Hepatocyte (in vitro differentiated cells): ENCODE measurements around the gene KLF2. TPM values are rescaled to one million over a fixed set of nuclear protein-coding genes. Genes with fewer than 3 reads are reported as not detected.

ENCODE experiments used
- DNase-seq: peaks from one replicate; pipeline ENCODE4 v3.0.0-alpha.2; 2016; ENCODE audit warnings: low spot score
- H2AFZ ChIP-seq: fragments of 200-600 bp; sonication (generic); 2 replicates; pipeline ENCODE4 v1.6.0; 2016; ENCODE audit warnings: antibody characterized with exemption, mild to moderate bottlenecking
- H3K27ac ChIP-seq: fragments of 200-600 bp; sonication (generic); 2 replicates; pipeline ENCODE4 v1.5.1; 2016; ENCODE audit warnings: mild to moderate bottlenecking
- H3K27me3 ChIP-seq: fragments of 200-600 bp; sonication (generic); 2 replicates; pipeline ENCODE4 v1.6.1; 2016
- H3K36me3 ChIP-seq: fragments of 200-600 bp; sonication (generic); replicated peaks from 2 replicates; pipeline ENCODE4 v1.5.1; 2016; ENCODE audit warnings: low read depth; ENCODE audit not compliant: insufficient read depth
- H3K4me1 ChIP-seq: fragments of 200-600 bp; sonication (generic); 2 replicates; pipeline ENCODE4 v1.5.1; 2016; ENCODE audit warnings: mild to moderate bottlenecking, moderate library complexity; ENCODE audit not compliant: insufficient read depth
- H3K4me2 ChIP-seq: fragments of 200-600 bp; sonication (generic); 2 replicates; pipeline ENCODE4 v1.6.0; 2016
- H3K4me3 ChIP-seq: fragments of 200-600 bp; sonication (generic); 2 replicates; pipeline ENCODE4 v1.5.1; 2016; ENCODE audit warnings: mild to moderate bottlenecking
- H3K79me2 ChIP-seq: fragments of 200-600 bp; sonication (generic); 2 replicates; pipeline ENCODE4 v1.6.0; 2017; ENCODE audit warnings: mild to moderate bottlenecking
- H3K9me2 ChIP-seq: fragments of 200-600 bp; sonication (generic); replicated peaks from 2 replicates; pipeline ENCODE4 v1.6.0; 2017; ENCODE audit warnings: mild to moderate bottlenecking; ENCODE audit not compliant: insufficient read depth
- H3K9me3 ChIP-seq: fragments of 200-600 bp; sonication (generic); 2 replicates; pipeline ENCODE4 v1.5.1; 2016; ENCODE audit warnings: low read depth, mild to moderate bottlenecking
- H4K20me1 ChIP-seq: fragments of 200-600 bp; sonication (generic); 2 replicates; pipeline ENCODE4 v1.6.0; 2016; ENCODE audit warnings: mild to moderate bottlenecking; ENCODE audit not compliant: insufficient read depth, poor library complexity, severe bottlenecking
- EZH2 ChIP-seq: fragments of 200-600 bp; sonication (generic); IDR thresholded peaks from 2 replicates; pipeline ENCODE4 v1.6.1; 2016; ENCODE audit warnings: antibody characterized with exemption, mild to moderate bottlenecking, borderline replicate concordance
- EZH2phosphoT487 ChIP-seq: fragments of 200-600 bp; sonication (generic); IDR thresholded peaks from one replicate; pipeline ENCODE4 v1.6.1; 2018; ENCODE audit warnings: antibody characterized with exemption, mild to moderate bottlenecking, low read depth, moderate library complexity; ENCODE audit not compliant: unreplicated experiment, severe bottlenecking
- WGBS: methylation state at CpG from one replicate; pipeline ENCODE4 v1.1.6; 2016; ENCODE audit warnings: low lambda C conversion rate; ENCODE audit errors: missing lambda C conversion rate; 5-methylcytosine and 5-hydroxymethylcytosine counted together
- polyA plus RNA-seq: library from polyadenylated mRNA; unstranded; fragments of >200 nt; fragmentation: Nextera tagmentation; extraction: Ambion mirVana; gene quantifications from 2 replicates; pipeline ENCODE4 v1.2.1, GENCODE V29; 2016
- total RNA-seq: library from RNA; depleted of rRNA; stranded (reverse); fragments of >200 nt; gene quantifications from 2 replicates; pipeline ENCODE4 v1.2.3, GENCODE V29; 2014
- TF ChIP-seq, protein P1 (sequence below): fragments of 200-600 bp; sonication (generic); IDR thresholded peaks from 2 replicates; pipeline ENCODE4 v1.5.1; 2016; ENCODE audit warnings: antibody characterized with exemption, mild to moderate bottlenecking; ENCODE audit not compliant: poor library complexity

Gene KLF2
- total and polyA plus RNA-seq, 2 experiments from 2014 or later, result 4.5 to 27.7 TPM

DNA sequence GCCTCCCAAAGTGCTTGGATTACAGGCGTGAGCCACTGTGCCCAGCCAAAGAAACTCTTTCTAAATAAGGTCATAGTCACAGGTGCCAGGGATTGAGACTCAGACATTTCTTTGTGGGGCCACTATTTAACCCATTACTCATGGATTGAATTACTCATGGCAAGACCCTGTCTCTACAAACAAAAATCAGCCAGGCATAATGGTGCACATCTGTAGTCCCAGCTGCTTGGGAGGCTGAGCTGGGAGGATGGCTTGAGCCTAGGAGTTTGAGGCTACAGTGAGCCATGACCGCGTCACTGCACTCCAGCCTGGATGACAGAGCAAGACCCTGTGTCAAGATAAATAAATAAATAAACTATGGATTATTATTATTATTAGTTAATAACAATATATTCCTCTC, 3.6 kb upstream of the KLF2 start:
- no peak for DNase-seq
- no peak overlapping the region for H2AFZ ChIP-seq
- H3K79me2 ChIP-seq, result peaks cover 4% of the 10 kb centered on the region
- peaks cover 3% of the 10 kb centered on the region for H3K27me3 ChIP-seq
- no peak overlapping the region for H3K27ac ChIP-seq
- no peak overlapping the region for H3K4me2 ChIP-seq
- WGBS, result 100% methylated on average over 3 of the region's 3 CpGs
- H4K20me1 ChIP-seq, result peaks cover 3% of the 10 kb centered on the region
- H3K4me3 ChIP-seq, result no peak overlapping the region
- no peak for TF ChIP-seq EZH2
- H3K9me3 ChIP-seq, result no peaks in the 10 kb centered on the region
- H3K4me1 ChIP-seq, result peaks cover 15% of the 10 kb centered on the region
- no peaks in the 10 kb centered on the region for H3K9me2 ChIP-seq
- H3K36me3 ChIP-seq, result no peaks in the 10 kb centered on the region

DNA sequence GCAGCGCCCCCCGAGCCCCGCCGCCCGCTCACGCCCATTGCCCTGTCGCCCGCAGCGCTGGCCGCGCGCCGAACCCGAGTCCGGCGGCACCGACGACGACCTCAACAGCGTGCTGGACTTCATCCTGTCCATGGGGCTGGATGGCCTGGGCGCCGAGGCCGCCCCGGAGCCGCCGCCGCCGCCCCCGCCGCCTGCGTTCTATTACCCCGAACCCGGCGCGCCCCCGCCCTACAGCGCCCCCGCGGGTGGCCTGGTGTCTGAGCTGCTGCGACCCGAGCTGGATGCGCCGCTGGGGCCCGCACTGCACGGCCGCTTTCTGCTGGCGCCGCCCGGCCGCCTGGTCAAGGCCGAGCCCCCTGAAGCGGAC, 518 bp downstream of the KLF2 start:
- Histone ChIP-seq H3K4me3 (peak overlapping the region; percentile 78), H4K20me1 (peaks cover 11% of the 10 kb centered on the region), H3K4me1 (peaks cover 4% of the 10 kb centered on the region), H3K9me3 (no peaks in the 10 kb centered on the region), H3K79me2 (peaks cover 4% of the 10 kb centered on the region), H3K27me3 (peaks cover 8% of the 10 kb centered on the region), H3K4me2 (peak overlapping the region; percentile 98), H2AFZ (peak overlapping the region; percentile 84), H3K27ac (peak overlapping the region; percentile 34), H3K36me3 (no peaks in the 10 kb centered on the region), H3K9me2 (no peaks in the 10 kb centered on the region)
- TF ChIP-seq, protein P1, sequence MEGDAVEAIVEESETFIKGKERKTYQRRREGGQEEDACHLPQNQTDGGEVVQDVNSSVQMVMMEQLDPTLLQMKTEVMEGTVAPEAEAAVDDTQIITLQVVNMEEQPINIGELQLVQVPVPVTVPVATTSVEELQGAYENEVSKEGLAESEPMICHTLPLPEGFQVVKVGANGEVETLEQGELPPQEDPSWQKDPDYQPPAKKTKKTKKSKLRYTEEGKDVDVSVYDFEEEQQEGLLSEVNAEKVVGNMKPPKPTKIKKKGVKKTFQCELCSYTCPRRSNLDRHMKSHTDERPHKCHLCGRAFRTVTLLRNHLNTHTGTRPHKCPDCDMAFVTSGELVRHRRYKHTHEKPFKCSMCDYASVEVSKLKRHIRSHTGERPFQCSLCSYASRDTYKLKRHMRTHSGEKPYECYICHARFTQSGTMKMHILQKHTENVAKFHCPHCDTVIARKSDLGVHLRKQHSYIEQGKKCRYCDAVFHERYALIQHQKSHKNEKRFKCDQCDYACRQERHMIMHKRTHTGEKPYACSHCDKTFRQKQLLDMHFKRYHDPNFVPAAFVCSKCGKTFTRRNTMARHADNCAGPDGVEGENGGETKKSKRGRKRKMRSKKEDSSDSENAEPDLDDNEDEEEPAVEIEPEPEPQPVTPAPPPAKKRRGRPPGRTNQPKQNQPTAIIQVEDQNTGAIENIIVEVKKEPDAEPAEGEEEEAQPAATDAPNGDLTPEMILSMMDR, result no peak
- TF ChIP-seq EZH2 (no peak), EZH2phosphoT487 (no peak)
- DNase-seq, result peak; percentile 66
- WGBS, result 1% methylated on average over 16 of the region's 52 CpGs

DNA sequence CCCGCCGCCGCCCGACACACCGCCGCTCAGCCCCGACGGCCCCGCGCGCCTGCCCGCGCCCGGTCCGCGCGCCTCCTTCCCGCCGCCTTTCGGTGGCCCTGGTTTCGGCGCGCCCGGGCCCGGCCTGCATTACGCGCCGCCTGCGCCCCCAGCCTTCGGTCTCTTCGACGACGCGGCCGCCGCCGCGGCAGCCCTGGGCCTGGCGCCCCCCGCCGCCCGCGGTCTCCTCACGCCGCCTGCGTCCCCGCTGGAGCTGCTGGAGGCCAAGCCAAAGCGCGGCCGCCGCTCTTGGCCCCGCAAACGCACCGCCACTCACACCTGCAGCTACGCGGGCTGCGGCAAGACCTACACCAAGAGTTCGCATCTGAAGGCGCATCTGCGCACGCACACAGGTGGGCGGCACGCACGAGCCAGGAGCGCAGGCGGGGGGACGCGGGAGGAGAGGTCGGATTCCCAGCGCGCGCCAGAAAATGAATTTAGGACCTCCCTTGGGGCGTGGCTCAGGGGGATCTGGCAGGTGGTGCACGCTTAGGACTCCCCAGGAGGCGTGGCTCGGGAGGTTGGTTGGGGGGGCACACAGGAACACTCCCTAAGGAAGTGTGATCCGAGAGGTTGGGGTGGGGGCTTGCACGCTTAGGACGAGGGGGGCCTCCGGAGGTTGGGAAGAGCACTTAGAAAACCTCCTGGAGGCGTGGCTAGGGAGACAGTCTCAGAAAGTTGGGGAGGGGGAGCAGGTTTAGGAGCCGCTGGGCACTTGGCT, 1.2 kb downstream of the KLF2 start:
- TF ChIP-seq, protein P1, result no peak
- peak; percentile 71 for TF ChIP-seq EZH2phosphoT487
- H3K27me3 ChIP-seq, result peaks cover 8% of the 10 kb centered on the region
- H3K36me3 ChIP-seq, result no peaks in the 10 kb centered on the region
- DNase-seq, result peak; percentile 50
- peak overlapping the region; percentile 29 for H3K4me3 ChIP-seq
- no peak overlapping the region for H2AFZ ChIP-seq
- no peaks in the 10 kb centered on the region for H3K9me3 ChIP-seq
- WGBS, result 3% methylated on average over 48 of the region's 82 CpGs
- peaks cover 11% of the 10 kb centered on the region for H4K20me1 ChIP-seq
- H3K9me2 ChIP-seq, result no peaks in the 10 kb centered on the region
- peaks cover 4% of the 10 kb centered on the region for H3K79me2 ChIP-seq
- peak overlapping the region; percentile 98 for H3K4me2 ChIP-seq
- peaks cover 4% of the 10 kb centered on the region for H3K4me1 ChIP-seq
- no peak overlapping the region for H3K27ac ChIP-seq

DNA sequence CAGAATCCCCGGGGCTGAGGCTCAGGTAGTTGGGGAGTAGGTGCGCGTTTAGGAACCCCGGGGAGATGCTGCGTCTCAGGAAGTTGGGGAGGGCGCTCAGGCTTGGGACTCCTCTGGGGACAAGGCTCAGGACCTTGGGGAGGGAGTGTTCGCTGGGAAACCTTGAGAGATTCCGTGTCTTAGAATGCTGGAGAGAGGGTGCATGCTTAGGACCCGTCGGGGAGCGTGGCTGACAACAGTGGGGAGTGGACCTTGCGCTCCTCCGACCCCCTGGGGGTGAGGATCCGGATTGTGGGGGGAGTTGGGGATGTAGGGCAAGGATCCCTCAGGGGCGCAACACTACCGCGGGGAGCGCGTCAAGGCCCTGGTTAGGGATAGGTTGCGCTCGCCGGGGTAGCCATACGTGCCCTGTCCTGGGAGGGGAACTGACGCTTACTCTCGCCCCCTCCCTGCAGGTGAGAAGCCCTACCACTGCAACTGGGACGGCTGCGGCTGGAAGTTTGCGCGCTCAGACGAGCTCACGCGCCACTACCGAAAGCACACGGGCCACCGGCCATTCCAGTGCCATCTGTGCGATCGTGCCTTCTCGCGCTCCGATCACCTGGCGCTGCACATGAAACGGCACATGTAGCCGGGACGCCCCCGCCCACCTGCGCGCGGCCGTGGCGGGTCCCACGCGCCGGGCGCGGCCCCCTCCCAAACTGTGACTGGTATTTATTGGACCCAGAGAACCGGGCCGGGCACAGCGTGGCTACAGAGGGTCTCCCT, 2.0 kb downstream of the KLF2 start:
- peaks cover 4% of the 10 kb centered on the region for H3K4me1 ChIP-seq
- H3K9me3 ChIP-seq, result no peaks in the 10 kb centered on the region
- no peak overlapping the region for H3K27ac ChIP-seq
- H3K79me2 ChIP-seq, result peaks cover 4% of the 10 kb centered on the region
- peaks cover 11% of the 10 kb centered on the region for H4K20me1 ChIP-seq
- no peak for DNase-seq
- H3K36me3 ChIP-seq, result no peaks in the 10 kb centered on the region
- peaks cover 8% of the 10 kb centered on the region for H3K27me3 ChIP-seq
- peak overlapping the region; percentile 98 for H3K4me2 ChIP-seq
- 41% methylated on average over 50 of the region's 58 CpGs for WGBS
- H3K4me3 ChIP-seq, result peak overlapping the region; percentile 29
- no peaks in the 10 kb centered on the region for H3K9me2 ChIP-seq
- H2AFZ ChIP-seq, result no peak overlapping the region
- TF ChIP-seq EZH2 (no peak), EZH2phosphoT487 (no peak)
- TF ChIP-seq, protein P1, result no peak
